Stimulated activated CD8-positive, alpha-beta memory T cell treated with anti-CD3 and anti-CD28 coated beads, Interleukin-7, amount 100 ng/mL, for 24 hours (primary cell): ENCODE results near the gene PSG3.
"Not testable (repeated sequence)": the region's sequence is repeated elsewhere in the genome, so short reads cannot be mapped to it uniquely, and the experiment has no call there.

Experiments used
- DNase-seq: peaks from one replicate; pipeline ENCODE4 v3.0.0-alpha.2; 2020; ENCODE audit warnings: low read depth

PSG3 gene

GRCh38 chr19:42695811-42696503 lies 44.3 kb downstream of the PSG3 start:
- DNase-seq, result no peak

- DNase-seq, result no peak
Measured at GRCh38 chr19:42693760-42694350, 46.4 kb downstream of the PSG3 start.

GRCh38 chr19:42683917-42684513 lies 56.3 kb downstream of the PSG3 start:
- DNase-seq, result no peak

- DNase-seq, result not testable (repeated sequence)
Measured at GRCh38 chr19:42676326-42676725, 64.0 kb downstream of the PSG3 start.

GRCh38 chr19:42674549-42674948 lies 65.7 kb downstream of the PSG3 start:
- DNase-seq, result not testable (repeated sequence)
